ENCODE data around the gene PRR7.

Gene PRR7

DNA sequence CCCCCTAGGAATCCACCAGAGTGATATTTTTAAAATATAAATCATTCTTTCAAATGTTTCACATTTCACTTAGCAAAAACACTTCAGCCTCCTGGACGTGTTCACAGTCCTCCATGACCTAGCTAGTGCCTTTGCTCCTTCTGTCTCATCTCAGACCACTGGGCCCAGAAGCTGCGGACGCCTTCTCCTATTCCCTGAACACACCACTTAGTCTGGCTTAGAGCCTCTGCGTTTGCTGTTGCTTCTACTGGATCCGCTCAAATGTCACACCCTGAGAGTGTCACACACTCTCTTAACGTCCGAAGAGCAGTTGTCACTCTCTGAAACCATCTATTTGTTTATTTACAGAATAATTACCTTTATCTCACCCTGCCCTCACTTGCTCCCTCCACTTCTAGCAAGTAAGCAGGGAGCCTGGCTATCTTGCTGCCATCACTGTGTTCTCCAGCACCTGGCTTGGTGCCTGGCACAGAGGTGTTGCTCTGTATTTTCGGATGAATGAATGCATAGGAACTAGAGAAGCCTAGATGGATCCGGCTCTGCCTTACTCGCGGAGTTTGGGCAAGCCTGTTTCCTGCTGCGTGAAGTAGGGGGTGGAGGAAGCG is 21.3 kb upstream of the PRR7 start:
- no peak for DNase-seq

DNA sequence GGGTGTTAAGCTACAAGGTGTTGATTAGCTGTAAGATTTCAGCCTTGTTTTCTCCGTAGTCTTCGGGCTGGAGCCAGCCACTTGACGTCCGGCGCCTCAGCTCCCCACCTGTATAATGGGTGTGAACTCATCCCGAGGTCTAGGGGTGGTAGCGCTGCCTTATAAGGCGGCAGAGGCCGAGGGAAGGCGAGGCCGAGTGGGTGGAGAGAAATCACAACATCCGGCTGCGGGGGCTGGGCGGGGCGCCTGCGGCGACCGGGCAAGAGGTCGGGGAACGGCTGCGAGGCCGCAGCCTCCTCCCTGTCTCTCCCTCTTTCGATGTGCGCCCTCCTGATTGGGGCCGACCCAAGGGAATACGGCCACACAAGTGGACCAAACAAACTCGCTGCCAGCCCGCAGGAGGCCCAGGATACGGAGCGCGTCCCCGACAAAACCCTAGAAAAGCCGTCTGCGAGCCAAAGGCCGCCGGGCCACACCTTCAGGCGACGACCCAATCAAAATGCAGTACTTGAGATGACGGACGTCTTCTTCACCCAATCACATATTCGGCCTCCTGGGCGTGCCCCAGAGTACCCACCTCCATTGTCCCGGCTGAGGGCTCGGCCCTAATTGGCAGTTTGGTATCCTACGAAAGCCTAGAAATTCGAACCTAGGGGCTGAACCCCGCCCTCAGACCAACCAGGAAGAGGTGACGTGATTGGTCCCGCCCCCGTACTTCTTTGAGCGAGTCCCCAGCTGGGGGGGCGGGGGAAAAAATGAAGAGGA is 20.6 kb upstream of the PRR7 start:
- DNase-seq, result peak; percentile 99

- DNase-seq, result no peak
These were observed 19.9 kb upstream of the PRR7 start, which contains the start of gene GRK6 for GRCh38 chr5:177426566-177427210. Gene GRK6, plus strand, starts transcription at chr5:177426676. Its CDS starts 170 bp downstream, at chr5:177426846.

DNA sequence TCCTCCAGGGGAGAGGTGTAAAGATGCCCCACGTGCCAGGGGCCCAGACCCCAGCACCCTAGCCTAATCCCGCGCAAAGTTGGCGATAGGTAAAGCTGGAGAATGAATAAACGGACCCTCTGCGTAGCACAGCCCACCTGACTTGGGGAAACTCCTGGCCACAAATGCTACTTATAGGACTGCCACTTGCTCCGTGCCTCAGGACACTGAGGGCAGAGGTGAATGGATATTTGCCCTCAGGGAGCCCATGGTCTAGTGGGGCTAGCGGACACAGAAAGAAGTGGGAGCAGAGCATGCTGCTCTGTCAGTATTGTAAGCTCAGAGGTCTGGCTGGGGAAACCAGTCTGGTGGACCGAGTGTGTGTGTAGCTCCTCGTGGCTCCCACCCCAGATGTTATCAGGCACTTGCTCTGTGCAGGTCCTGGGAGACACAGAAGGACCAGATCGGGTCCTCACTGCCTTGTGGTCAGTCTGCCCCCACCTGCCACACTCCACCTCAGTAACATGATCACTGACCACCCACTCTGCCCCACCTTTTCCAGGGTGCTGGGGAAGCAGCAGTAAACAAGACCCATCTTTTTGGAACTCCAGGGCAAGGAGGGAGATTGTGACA is 19.3 kb upstream of the PRR7 start:
- no peak for DNase-seq

DNA sequence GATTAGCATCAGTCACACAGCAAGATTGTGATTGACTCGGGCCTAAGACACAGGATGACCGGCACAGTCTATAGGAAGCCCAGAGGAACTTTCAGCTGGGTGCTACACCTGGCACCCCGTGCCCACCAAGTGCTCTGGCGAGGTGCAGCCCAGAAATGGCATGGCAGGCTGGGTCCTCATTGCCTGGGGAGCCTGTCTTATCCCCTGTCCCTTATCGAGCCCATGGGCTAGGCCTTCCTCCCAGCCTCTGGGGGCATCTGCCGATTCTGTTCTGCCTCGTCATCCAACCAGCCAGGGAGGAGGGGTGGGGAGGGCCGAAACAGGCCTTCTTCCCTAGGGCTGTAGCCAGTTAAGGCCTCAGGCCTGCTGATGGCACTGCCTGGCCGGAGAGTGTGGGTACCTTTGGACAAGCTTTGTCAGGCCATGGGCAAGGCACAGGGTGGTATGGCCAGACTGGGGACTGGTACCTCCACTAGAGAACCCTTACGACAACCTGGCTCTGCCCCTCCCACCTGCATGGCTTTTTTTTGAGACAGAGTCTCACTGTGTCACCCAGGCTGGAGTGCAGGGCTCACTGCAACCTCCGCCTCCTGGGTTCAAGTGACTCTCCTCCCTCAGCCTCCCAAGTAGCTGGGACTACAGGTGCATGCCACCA is 18.6 kb upstream of the PRR7 start:
- no peak for DNase-seq

DNA sequence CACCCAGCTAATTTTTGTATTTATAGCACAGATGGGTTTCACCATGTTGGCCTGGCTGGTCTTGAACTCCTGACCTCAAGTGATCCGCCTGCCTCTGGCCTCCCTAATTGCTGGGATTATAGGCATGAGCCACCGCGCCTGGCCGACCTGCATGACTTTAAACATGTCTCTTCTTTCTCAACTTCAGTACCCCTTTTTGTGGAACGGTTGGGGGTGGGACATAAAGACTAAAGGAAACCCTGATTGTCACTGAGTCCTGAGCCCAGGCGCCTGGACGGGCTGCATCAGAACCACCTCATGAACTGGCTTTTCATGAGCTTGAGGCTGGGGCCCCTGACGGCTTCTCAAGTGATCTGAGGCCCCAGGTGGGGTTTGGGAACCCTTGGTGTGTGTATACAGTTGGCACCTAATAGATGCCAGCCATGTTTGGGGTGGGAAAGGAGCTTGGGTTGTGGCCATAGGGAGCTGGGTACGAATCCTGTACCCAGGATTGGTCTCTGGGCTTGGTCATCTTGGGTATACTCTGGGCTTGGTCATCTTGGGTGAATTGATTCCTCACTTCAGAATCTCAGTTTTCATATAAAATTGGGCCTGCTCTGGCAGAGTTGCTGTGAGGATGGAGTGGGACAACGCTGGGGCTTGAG is 17.9 kb upstream of the PRR7 start:
- no peak for DNase-seq

GRCh38 chr5:177429248-177430040 is 17.2 kb upstream of the PRR7 start:
- DNase-seq, result peak; percentile 34

GRCh38 chr5:177430140-177430951 is 16.3 kb upstream of the PRR7 start:
- no peak for DNase-seq

GRCh38 chr5:177430972-177431316 is 15.7 kb upstream of the PRR7 start:
- no peak for DNase-seq

DNA sequence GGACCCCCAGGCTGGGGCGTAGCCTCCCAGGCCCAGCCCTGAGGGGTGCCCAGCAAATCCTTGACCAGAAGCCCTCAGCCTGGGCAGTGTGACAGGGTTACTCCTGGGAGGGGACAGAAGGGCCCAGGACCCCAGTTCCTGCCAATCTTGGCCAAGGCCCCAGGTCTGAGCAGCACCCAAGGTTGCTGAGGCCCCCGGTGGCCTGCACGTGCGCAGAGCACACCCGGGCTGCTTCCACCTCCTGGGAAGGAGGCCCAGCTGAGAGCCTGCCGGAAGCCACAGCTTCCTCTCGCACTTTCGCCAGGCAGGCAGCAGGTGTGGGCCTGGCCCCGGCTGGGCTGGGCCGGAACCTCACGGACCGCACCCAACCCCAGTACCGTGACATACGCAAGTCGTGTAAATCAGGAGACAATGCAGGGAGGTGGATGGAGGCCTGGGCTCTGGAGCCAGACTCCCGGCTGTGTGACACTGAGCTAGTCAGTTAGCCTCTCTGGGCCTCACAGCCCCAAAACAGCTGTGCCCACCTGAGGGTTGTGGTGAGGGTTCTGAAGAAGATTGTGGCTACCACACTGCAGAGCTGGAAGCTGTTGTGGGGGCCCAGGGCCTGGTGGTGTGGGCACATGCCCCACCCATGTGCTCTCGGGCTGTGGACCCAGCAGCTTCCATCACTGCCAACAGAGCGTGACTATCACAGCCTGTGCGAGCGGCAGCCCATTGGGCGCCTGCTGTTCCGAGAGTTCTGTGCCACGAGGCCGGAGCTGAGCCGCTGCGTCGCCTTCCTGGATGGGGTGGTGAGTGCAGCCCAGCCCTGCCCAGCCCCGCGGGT is 15.1 kb upstream of the PRR7 start:
- no peak for DNase-seq

DNA sequence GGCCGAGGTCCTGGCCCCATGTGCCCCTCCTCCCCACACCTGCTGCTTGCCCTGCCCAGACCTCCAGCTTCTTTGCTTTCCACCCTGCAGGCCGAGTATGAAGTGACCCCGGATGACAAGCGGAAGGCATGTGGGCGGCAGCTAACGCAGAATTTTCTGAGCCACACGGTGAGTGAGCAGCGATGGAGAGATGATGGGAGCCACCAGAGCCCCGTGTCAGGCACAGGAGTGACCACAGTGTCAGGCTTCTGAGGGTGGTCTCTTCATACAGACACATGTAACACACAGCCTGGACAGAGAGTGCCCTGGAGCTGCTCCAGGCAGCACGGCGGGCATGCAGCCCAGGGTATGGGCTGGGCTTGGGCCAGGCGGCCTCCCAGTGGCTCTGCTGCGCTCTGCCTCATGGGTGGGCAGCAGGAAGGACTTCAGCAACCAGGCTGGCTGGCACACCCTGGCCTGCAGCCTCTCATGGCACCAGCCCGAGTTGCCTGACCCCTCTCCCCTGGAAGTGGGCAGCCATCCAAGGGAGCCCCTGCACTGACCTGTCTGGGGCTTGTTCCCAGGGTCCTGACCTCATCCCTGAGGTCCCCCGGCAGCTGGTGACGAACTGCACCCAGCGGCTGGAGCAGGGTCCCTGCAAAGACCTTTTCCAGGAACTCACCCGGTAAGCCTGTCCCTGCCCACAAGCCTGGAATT is 14.3 kb upstream of the PRR7 start:
- peak; percentile 48 for DNase-seq

- no peak for DNase-seq
These were observed 13.6 kb upstream of the PRR7 start for GRCh38 chr5:177432839-177433657.

DNA sequence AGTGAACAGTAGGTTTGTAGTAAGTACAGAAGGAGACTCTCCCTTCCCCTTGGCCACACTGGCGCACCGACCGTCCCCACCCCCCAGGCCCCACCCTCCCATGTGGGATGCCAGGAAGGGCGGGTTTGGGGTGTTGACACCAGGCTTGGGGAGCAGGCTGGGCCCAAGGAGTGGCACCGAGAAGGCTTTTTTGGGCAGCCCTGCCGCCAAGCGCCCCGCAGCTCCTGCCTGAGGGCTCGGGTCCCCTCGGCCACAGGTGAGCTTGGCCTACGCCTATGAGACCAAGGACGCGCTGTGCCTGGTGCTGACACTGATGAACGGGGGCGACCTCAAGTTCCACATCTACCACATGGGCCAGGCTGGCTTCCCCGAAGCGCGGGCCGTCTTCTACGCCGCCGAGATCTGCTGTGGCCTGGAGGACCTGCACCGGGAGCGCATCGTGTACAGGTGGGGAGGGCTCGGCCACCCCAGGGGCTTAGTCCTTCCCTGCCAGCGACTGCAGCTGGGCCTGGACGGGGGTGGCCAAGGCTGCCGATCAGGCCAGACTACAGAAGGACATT is 12.9 kb upstream of the PRR7 start:
- DNase-seq, result no peak

- no peak for DNase-seq
These were observed 12.2 kb upstream of the PRR7 start for GRCh38 chr5:177434437-177434836.

GRCh38 chr5:177434942-177435738 is 11.5 kb upstream of the PRR7 start:
- no peak for DNase-seq

DNA sequence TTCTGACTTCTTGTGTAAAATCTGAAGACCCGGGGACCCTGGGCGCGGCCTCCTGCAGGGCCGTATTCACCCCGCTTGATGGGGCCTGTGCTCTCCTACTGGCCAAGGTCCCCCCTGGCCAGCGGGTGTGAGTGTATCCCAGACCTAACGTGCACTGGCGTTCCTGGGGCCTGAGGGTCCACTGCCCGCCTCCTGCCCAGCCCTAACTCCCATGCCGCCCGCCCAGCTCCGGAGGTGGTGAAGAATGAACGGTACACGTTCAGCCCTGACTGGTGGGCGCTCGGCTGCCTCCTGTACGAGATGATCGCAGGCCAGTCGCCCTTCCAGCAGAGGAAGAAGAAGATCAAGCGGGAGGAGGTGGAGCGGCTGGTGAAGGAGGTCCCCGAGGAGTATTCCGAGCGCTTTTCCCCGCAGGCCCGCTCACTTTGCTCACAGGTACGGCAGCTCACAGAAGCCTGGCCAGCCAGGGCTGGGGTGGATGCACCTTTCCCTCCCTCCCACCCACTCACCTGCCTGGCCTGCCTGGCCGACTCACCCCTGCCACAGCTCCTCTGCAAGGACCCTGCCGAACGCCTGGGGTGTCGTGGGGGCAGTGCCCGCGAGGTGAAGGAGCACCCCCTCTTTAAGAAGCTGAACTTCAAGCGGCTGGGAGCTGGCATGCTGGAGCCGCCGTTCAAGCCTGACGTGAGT is 10.6 kb upstream of the PRR7 start:
- no peak for DNase-seq

GRCh38 chr5:177437623-177438022 is 9.0 kb upstream of the PRR7 start:
- DNase-seq, result no peak

Data from midbrain (tissue), 1 donor.